Coronary artery (tissue), 2 donors: ENCODE measurements around the gene TBL1Y.
"Not testable (repeated sequence)": the region's sequence is repeated elsewhere in the genome, so short reads cannot be mapped to it uniquely, and the experiment has no call there.

Experiments
- DNase-seq: peaks from one replicate; pipeline ENCODE4 v3.0.0-alpha.2; 2017; ENCODE audit warnings: low spot score
- H3K27ac ChIP-seq, 2 donors: fragments of 200-600 bp; sonication (generic); one replicate each; pipeline ENCODE4 v1.5.1; 2016 to 2019
- H3K4me3 ChIP-seq: fragments of 200-600 bp; sonication (generic); 2 replicates; pipeline ENCODE4 v1.5.1; 2016; ENCODE audit warnings: mild to moderate bottlenecking, moderate library complexity
- CTCF ChIP-seq: fragments of 200-600 bp; sonication (generic); IDR thresholded peaks from one replicate; pipeline ENCODE4 v1.5.1; 2019; ENCODE audit warnings: antibody characterized with exemption

TBL1Y gene

GRCh38 chrY:7016521-7016920, 106.0 kb downstream of the TBL1Y start:
- no peak for DNase-seq
- no peak for TF ChIP-seq CTCF
- no peak overlapping the region for H3K27ac ChIP-seq
- H3K4me3 ChIP-seq = no peak overlapping the region

GRCh38 chrY:7017244-7018080, 107.0 kb downstream of the TBL1Y start:
- Histone ChIP-seq H3K4me3 (no peak overlapping the region), H3K27ac (no peak overlapping the region)
- no peak for DNase-seq
- no peak for TF ChIP-seq CTCF

GRCh38 chrY:7039037-7039436, 128.5 kb downstream of the TBL1Y start:
- no peak for DNase-seq
- TF ChIP-seq CTCF = no peak
- Histone ChIP-seq H3K27ac (no peak overlapping the region), H3K4me3 (no peak overlapping the region)

GRCh38 chrY:7040662-7041061, 130.2 kb downstream of the TBL1Y start:
- no peak for DNase-seq
- no peak for TF ChIP-seq CTCF
- Histone ChIP-seq H3K4me3 (no peak overlapping the region), H3K27ac (no peak overlapping the region)

GRCh38 chrY:7041983-7042382, 131.5 kb downstream of the TBL1Y start:
- no peak overlapping the region for H3K27ac ChIP-seq
- TF ChIP-seq CTCF = no peak
- no peak for DNase-seq
- no peak overlapping the region for H3K4me3 ChIP-seq

- not testable (repeated sequence) for H3K4me3 ChIP-seq, DNase-seq
These were observed 142.0 kb downstream of the TBL1Y start for GRCh38 chrY:7052461-7052860.

GRCh38 chrY:7056886-7057285, 146.4 kb downstream of the TBL1Y start:
- no peak for DNase-seq
- no peak overlapping the region for H3K4me3 ChIP-seq
- TF ChIP-seq CTCF = no peak
- no peak overlapping the region for H3K27ac ChIP-seq

More at GRCh38 chrY:7052461-7052860, 142.0 kb downstream of the TBL1Y start:
- H3K27ac ChIP-seq = not testable (repeated sequence)
